HG02981 (cell line): ENCODE results near the gene CD101.
"Not testable (repeated sequence)": the region's sequence is repeated elsewhere in the genome, so short reads cannot be mapped to it uniquely, and the experiment has no call there.

ENCODE experiments used
- ATAC-seq: cut with Tn5 transposase; IDR thresholded peaks from one replicate; pipeline ENCODE4 v1.9.1; 2021; ENCODE audit warnings: mild to moderate bottlenecking, moderate library complexity; ENCODE audit not compliant: unreplicated experiment

CD101 gene

GRCh38 chr1:117001254-117001927 lies at the start of gene CD101:
Gene CD101, plus strand, starts transcription at chr1:117001760. Its CDS starts 58 bp downstream, at chr1:117001818.
- ATAC-seq: peak; percentile 86

- ATAC-seq: no peak
Measured at GRCh38 chr1:116952738-116953275, 48.8 kb upstream of the CD101 start.

GRCh38 chr1:116954440-116954839 lies 47.1 kb upstream of the CD101 start:
- no peak for ATAC-seq

GRCh38 chr1:116956378-116956777 lies 45.2 kb upstream of the CD101 start:
- ATAC-seq: no peak

GRCh38 chr1:116957646-116958045 lies 43.9 kb upstream of the CD101 start:
- no peak for ATAC-seq

- ATAC-seq: no peak
Measured at GRCh38 chr1:116958110-116958509, 43.5 kb upstream of the CD101 start.

DNA sequence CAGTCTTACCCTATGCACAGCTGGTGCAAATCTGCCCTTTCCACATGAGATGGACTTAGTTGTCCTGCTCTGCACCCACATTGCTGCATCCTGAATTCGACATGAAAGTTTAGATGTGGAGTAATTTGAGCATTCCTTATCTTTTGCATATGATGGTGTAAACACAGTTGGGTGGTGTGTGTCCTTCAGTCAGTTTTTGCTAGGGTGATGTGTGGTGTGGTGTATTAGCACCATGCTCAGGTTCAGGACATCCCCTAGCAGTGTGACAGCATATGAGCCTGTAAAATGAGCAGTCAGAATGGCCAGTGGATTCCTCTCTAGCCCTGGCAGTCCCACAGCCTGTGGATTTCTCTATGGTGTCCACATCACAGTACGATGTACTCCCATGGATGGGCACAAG lies 42.6 kb upstream of the CD101 start:
- no peak for ATAC-seq

- no peak for ATAC-seq
Measured at GRCh38 chr1:116961606-116962005, 40.0 kb upstream of the CD101 start.

GRCh38 chr1:116962987-116963639 lies 38.4 kb upstream of the CD101 start:
- no peak for ATAC-seq

- no peak for ATAC-seq
Measured at GRCh38 chr1:116966791-116967190, 34.8 kb upstream of the CD101 start.

DNA sequence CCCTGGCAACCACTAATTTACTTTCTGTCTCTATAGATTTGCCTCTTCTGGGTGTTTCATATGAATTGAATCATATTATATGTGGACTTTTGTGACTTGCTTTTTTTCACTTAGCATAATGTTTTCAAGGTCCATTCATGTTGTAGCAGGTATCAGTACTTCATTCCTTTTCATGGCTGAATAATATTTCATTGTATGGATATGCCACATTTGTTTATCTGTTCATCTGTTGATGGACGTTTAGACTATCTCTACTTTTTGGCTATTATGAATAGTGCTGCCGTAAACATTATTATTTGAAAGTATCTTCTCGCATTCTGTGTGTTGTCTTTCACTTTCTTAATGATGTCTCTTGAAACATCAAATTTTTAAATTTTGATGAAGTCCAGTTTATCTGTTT lies 32.8 kb upstream of the CD101 start:
- no peak for ATAC-seq

DNA sequence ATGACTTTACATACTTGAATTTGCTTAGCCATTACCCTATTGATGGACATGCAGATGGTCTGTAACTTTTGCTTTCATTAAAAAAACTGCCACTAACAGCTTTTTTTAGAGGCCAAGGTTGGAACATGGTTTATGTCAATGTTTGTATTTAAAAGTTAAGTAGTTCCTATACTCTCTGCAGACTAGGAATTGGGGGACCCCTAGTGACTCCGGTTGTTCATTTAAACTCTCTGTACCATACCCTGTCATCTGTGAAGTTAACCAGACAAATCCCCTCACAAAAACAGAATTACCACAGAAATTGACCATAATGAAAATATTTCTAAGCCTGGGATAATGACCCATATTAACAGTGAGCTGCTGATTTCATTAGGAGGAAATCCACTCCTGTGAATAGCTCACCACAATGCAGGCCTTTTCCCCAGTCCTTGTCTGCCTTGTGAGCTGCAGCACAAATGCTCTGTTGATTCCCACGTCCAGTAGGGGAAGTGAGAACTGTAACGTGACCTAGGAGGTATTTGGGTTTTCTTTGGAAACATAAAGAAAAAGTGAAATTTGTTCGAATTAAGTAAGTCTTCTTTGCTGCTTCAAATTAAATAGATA lies 30.2 kb upstream of the CD101 start:
- ATAC-seq: no peak

DNA sequence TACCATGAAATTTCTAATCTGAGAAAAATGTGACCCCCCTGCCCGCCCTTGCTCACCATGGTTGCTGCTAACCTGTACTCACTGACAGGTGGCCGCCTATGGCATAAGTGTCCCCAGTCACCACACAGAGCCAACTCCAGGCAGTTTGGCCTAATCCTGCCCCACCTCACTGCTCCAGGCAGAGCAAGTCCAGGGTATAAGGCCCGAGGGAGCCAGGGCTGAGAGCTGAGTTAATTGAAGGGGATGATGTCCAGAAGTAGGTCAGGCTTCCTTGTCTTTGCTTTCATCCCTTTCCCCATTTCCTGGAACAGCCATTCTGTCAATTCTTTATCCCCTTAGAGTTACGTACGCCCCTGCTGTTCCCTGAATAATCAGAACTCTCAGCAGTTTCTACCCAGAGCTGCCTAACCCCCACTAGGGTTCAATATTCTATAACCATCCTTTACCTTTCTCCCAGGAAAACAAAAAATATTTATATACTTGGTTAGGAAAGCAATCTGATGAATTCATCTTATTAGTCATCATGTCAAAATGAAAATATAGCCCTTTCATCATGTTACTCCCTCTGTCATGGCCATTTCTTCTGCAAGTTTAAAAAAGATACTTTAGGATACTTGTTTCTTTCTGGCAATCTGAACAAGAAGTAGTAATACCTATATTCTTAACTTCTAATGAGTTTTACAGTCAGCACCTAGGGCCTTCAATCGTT lies 29.4 kb upstream of the CD101 start:
- no peak for ATAC-seq

DNA sequence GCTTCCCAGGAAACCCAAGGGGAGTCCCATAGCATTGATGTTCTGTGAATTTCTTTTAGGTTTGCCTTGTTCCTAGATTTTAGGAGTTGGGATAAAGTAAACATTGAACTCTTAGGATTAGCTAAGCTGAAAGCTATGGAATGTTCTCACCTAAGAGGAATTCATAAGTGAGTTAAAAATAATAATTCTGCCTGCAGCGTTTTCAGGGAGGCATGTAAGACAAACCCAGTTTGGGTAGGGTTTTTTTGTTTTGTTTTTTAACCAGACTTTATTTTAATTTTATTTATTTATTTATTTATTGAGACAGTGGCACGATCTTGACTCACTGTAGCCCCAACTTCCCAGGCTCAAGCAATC lies 28.9 kb upstream of the CD101 start:
- no peak for ATAC-seq

DNA sequence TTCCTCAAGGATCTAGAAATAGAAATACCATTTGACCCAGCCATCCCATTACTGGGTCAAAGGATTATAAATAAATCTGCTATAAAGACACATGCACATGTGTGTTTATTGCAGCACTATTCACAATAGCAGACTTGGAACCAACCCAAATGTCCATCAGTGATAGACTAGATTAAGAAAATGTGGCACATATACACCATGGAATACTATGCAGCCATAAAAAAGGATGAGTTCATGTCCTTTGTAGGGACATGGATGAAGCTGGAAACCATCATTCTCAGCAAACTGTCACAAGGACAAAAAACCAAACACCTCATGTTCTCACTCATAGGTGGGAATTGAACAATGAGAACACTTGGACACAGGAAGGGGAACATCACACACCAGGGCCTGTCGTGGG lies 21.3 kb upstream of the CD101 start:
- not testable (repeated sequence) for ATAC-seq

DNA sequence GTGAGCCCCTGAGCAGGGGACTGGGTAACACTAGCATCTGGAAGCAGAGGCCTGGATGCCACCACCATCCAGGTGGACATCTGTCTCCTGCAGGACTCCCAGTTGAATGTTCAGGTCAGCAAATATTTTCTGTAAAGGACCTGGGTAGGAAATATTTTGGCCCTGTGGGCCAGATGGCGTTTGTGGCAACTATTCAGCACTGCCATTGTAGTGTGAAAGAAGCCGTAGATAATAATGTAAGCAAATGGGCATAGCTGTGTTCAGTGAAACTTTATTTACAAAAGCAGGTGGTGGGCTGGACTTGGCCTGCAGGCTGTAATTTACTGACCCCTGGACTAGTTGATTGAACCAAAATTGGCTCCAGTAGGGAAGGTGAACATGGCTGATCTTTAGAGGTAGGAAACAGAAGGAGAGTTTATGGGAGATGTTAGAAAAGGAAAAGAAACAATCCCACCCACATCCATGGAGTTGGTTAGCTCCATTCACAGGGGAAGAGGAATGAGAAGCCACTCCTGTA lies 20.0 kb upstream of the CD101 start:
- ATAC-seq: no peak

DNA sequence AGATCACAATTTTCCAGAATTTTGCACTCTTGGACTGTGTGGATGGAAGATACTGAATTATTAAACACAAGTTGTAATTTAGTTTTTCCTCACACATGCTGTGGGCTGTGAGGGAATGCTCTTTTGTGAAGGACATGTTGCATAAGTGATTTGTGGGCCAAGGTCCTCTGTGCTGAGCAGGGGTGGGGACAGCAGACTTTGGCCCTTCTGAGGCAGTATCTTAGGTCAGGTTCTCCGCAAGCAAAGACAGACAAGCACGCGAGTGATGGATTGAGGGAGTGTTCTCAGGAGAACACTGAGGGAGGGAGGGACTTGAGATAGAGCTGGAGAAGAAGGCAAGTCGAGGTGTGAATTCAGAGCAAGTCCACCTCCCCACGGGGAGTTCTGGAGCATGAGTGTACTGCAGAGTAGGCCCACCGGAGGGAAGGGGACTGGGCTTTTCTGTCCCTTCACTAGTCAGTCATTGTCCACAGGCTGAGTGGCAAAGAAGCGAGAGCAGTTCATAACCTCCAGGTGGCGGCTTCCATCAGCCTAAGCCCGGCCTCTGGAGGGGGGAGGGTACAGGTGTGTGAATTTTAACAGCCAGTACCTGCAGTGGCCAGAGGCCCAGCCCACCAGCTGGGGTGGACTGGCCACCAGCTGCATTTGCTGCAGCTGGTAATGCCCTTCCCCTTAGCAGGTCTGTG lies 19.1 kb upstream of the CD101 start:
- ATAC-seq: no peak

DNA sequence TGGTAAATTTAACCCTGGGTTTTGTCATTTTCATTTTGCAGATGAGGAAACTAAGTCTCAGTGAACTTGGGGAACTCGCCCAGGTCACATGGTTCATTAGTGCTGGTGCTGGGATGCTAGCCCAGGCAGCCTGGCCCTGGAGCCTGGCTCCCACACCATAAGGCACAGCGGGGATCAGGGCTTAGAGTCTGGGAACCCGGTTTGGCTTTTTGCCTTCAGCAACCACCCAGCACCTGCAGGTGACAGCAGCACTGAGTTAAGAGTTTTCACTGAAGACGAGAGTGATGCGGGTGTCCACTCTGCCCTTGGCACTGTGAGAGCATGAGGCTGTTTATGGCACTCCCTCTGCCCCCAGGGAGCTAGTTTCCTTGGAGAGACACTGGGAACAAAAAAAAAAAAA lies 18.4 kb upstream of the CD101 start:
- no peak for ATAC-seq

DNA sequence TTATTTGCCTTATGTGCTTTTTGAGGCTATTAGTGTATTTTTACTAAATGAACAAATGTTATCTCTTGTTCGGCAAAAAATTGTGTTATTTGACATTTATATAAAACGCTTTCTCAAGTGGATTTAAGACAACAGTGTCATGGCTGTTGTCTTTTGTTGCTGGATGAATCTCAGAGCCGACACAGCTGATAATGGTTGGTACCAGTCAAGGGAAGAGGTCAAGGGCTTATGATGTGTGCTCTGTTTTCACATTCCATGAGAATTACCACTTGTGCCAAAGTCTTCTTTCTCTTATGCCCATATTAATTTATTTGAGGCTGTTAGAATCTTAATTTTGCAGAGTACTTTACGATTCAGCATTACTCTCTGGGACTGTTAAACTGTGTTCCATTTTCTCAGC lies 17.9 kb upstream of the CD101 start:
- no peak for ATAC-seq

GRCh38 chr1:116984406-116985160 lies 17.0 kb upstream of the CD101 start:
- ATAC-seq: no peak
